ENCODE measurements around the gene CLEC19A.

The CLEC19A gene

GRCh38 chr16:19356024-19356952, 70.8 kb downstream of the CLEC19A start:
- no peak for DNase-seq (ENCODE audit: extremely low read depth, low read depth)
- no peak for TF ChIP-seq CTCF (IDR thresholded peaks at IDR 0.05; ENCODE audit: low read depth, low read length)

GRCh38 chr16:19359556-19359955, 74.0 kb downstream of the CLEC19A start:
- no peak for TF ChIP-seq CTCF (IDR thresholded peaks at IDR 0.05; ENCODE audit: low read depth, low read length)
- DNase-seq (ENCODE audit: extremely low read depth, low read depth): no peak
